ENCODE results near the gene DEAF1. TPM values are rescaled to one million over a fixed set of nuclear protein-coding genes. Genes with fewer than 3 reads are reported as not detected.

DEAF1 gene
- total and polyA plus RNA-seq, 2 of the 13 experiments (the other 11 are each of a cell fraction or from before 2014, with no cell fraction given) = 22.3 to 29.6 TPM

DNA sequence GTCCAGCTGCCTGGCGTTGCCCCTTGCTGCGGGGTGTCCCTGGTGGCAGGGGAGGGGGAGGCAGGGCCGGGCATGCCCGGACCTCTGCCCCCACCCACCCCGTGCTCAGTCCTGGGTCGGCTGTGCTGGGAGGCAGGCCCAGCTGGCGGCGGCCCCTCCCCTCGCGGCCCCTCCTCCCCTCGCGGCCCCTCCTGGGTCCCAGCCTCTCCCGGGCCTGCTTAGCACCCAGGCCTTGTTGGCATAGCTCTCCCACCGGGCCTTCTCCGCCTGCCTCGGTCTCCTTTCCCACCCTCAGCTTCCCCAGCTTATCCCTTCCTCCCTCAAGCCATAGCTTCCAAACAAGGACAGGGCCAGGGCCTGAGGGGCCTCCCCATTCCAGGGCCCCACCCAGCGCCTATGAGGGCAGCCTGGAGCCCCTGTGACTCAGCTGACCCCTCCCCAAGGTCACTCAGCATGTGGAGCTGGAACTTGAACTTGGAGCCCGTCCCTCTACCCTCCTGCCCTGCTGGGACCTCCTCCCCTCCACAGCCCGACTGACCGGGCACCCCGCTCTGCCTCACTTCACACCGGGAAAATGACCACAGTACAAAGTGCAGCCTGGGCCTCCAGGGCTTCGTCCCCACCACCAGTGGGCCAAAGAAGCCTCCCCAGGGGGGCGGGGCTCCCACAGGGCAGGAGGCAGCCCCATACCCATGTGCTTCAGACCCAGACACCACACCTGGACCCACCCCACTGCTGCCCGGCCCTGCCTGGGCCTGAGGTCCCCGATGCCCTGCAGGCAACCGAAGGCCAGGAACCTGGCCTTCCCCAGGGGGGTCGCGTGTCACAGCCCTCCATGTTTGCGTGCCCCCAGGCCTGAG is 12.2 kb upstream of the DEAF1 start (continued):
- TF ChIP-seq ZNF275 (CRISPR knock-in tag; IDR thresholded peaks at IDR 0.05; ENCODE audit: borderline replicate concordance) (peak; percentile 40; the same call in 1 of the 2 replicates), TAF15 (IDR thresholded peaks at IDR 0.05; ENCODE audit: low read depth, low read length, poor library complexity, severe bottlenecking) (peak; percentile 92), IKZF4 (CRISPR knock-in tag; IDR thresholded peaks at IDR 0.05; ENCODE audit: borderline replicate concordance, low read depth, not compliant biosample characterization) (no peak), ZNF317 (CRISPR knock-in tag; IDR thresholded peaks at IDR 0.05) (peak; percentile 78), ZNF678 (CRISPR knock-in tag; IDR thresholded peaks at IDR 0.05) (no peak), EZH2 (conservative IDR thresholded peaks at IDR 0.05; ENCODE audit: low read depth, low read length) (no peak), ZNF12 (CRISPR knock-in tag; IDR thresholded peaks at IDR 0.05) (0 out of 2 replicates have a peak, but pooled peaks have one; percentile 60), HDAC2 (CRISPR knock-in tag; IDR thresholded peaks at IDR 0.05) (peak; percentile 85), ZNF746 (CRISPR knock-in tag; IDR thresholded peaks at IDR 0.05) (peak; percentile 99), KLF16 (CRISPR knock-in tag; IDR thresholded peaks at IDR 0.05) (peak; percentile 4 to 84; a peak in 2 of 4 replicates), HIVEP1 (CRISPR knock-in tag; IDR thresholded peaks at IDR 0.05) (peak; percentile 98), SP5 (CRISPR knock-in tag; IDR thresholded peaks at IDR 0.05; ENCODE audit: borderline replicate concordance, low read depth) (peak; percentile 59)
- TF ChIP-seq, protein P1, sequence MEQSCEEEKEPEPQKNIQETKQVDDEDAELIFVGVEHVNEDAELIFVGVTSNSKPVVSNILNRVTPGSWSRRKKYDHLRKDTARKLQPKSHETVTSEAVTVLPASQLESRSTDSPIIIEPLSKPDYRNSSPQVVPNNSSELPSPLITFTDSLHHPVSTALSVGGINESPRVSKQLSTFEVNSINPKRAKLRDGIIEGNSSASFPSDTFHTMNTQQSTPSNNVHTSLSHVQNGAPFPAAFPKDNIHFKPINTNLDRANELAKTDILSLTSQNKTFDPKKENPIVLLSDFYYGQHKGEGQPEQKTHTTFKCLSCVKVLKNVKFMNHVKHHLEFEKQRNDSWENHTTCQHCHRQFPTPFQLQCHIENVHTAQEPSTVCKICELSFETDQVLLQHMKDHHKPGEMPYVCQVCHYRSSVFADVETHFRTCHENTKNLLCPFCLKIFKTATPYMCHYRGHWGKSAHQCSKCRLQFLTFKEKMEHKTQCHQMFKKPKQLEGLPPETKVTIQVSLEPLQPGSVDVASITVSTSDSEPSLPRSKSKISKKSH (CRISPR knock-in tag; IDR thresholded peaks at IDR 0.05; ENCODE audit: borderline replicate concordance) = peak; percentile 92
- TF ChIP-seq, protein P2, sequence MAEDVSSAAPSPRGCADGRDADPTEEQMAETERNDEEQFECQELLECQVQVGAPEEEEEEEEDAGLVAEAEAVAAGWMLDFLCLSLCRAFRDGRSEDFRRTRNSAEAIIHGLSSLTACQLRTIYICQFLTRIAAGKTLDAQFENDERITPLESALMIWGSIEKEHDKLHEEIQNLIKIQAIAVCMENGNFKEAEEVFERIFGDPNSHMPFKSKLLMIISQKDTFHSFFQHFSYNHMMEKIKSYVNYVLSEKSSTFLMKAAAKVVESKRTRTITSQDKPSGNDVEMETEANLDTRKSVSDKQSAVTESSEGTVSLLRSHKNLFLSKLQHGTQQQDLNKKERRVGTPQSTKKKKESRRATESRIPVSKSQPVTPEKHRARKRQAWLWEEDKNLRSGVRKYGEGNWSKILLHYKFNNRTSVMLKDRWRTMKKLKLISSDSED (CRISPR knock-in tag; IDR thresholded peaks at IDR 0.05) = no peak
- TF ChIP-seq, protein P3, sequence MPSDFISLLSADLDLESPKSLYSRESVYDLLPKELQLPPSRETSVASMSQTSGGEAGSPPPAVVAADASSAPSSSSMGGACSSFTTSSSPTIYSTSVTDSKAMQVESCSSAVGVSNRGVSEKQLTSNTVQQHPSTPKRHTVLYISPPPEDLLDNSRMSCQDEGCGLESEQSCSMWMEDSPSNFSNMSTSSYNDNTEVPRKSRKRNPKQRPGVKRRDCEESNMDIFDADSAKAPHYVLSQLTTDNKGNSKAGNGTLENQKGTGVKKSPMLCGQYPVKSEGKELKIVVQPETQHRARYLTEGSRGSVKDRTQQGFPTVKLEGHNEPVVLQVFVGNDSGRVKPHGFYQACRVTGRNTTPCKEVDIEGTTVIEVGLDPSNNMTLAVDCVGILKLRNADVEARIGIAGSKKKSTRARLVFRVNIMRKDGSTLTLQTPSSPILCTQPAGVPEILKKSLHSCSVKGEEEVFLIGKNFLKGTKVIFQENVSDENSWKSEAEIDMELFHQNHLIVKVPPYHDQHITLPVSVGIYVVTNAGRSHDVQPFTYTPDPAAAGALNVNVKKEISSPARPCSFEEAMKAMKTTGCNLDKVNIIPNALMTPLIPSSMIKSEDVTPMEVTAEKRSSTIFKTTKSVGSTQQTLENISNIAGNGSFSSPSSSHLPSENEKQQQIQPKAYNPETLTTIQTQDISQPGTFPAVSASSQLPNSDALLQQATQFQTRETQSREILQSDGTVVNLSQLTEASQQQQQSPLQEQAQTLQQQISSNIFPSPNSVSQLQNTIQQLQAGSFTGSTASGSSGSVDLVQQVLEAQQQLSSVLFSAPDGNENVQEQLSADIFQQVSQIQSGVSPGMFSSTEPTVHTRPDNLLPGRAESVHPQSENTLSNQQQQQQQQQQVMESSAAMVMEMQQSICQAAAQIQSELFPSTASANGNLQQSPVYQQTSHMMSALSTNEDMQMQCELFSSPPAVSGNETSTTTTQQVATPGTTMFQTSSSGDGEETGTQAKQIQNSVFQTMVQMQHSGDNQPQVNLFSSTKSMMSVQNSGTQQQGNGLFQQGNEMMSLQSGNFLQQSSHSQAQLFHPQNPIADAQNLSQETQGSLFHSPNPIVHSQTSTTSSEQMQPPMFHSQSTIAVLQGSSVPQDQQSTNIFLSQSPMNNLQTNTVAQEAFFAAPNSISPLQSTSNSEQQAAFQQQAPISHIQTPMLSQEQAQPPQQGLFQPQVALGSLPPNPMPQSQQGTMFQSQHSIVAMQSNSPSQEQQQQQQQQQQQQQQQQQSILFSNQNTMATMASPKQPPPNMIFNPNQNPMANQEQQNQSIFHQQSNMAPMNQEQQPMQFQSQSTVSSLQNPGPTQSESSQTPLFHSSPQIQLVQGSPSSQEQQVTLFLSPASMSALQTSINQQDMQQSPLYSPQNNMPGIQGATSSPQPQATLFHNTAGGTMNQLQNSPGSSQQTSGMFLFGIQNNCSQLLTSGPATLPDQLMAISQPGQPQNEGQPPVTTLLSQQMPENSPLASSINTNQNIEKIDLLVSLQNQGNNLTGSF (CRISPR knock-in tag; IDR thresholded peaks at IDR 0.05) = peak; percentile 22; the same call in 1 of the 2 replicates
